Measurements from ENCODE around the gene ZNF384.

ZNF384 gene

DNA sequence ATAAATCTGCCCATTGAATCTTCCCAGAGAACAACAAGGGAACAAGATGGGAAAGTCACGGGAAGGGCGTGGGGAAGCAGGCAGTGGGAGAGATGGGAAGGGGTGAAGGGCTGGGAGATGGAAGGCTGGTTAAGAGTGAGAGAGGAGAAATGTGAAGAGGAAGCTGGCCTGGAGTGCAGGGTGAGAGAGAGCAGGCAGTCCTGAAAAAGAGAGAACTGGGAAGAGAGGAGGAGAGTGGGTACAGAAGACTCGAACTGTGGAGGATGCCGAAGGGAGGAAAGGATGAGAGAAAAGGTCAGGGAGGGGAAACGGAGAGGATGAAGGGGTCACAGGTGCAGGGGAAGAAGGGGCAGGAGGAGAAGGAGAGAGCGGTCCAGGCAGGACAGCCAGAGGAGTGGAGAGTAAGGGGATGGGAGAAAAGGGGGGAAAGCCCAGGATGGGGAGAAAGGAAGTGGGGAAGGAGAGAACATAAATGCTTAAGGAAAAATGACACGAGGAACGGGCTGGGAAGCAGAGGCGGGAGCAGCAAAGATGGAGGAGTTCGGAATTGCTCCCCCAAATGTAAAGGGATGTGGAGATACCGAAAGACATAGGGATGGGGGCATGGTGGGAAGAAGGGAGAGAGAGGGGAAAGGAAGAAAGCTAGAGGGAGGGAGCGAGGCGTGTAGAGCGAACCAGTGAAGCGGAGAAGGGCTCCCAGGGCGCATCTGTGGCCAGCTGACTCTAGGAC lies 10.2 kb upstream of the ZNF384 start:
- no peak for DNase-seq

- DNase-seq, result no peak
Observed at GRCh38 chr12:6698352-6699046, 9.3 kb upstream of the ZNF384 start.

GRCh38 chr12:6697584-6698351 lies 8.6 kb upstream of the ZNF384 start:
- no peak for DNase-seq

DNA sequence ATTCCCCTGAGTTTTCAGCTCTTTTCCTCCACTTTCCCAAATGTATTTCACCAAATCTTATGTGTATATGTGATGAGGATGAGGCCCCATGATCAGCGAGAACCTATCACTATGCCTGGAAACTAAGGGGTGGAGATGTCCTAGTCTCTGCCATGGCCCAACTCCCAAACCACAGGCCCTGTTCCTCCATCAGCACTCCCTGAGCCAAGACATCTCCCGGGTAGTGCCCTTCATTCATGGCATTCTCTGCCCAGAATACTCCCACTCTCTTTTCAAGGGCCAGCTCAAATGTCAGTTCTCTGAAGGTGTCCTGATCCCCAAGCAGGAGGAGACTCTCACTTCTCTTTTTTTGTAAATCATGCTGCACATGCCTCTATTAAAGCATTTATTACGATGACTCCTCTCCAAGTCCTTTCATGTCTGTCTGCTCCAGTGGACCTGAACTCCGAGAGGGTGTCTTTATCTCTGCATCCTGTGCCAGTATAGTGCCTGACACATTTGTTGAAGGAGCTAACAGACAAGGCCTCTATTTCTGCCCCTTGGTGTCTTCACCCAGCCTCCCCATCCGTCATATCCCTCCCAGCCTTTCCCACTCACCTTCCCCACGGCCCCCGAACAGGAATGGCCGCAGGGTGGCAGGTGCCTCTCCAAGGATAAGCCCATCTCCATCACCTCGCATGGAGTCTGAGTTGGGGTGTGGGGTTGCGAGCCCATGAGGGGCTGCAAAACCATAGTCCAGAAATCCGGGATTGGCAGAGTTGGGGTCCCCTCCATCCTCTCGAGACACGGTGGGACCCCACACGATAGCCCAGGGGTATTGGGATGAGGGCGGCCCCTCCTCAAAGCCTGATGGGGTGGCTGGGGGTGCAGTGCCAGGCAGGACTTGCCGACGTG lies 7.8 kb upstream of the ZNF384 start:
- DNase-seq, result no peak

GRCh38 chr12:6695313-6696045 lies 6.3 kb upstream of the ZNF384 start:
- no peak for DNase-seq

- no peak for DNase-seq
Observed at GRCh38 chr12:6694701-6695100, 5.5 kb upstream of the ZNF384 start.

- DNase-seq, result no peak
Observed at GRCh38 chr12:6693832-6694355, 4.7 kb upstream of the ZNF384 start.

- DNase-seq, result no peak
Observed at GRCh38 chr12:6692888-6693287, 3.7 kb upstream of the ZNF384 start.

- DNase-seq, result no peak
Observed at GRCh38 chr12:6691473-6691872, 2.3 kb upstream of the ZNF384 start.

GRCh38 chr12:6688543-6688998 lies 604 bp downstream of the ZNF384 start:
- no peak for DNase-seq

GRCh38 chr12:6685814-6686213 lies 3.4 kb downstream of the ZNF384 start:
- no peak for DNase-seq

- DNase-seq, result peak in 1 of 2 donors; percentile 18
Observed at GRCh38 chr12:6684609-6685008, 4.6 kb downstream of the ZNF384 start.

- DNase-seq, result no peak
Observed at GRCh38 chr12:6676962-6677361, 12.2 kb downstream of the ZNF384 start.

GRCh38 chr12:6672143-6672542 lies 17.0 kb downstream of the ZNF384 start:
- DNase-seq, result no peak

DNA sequence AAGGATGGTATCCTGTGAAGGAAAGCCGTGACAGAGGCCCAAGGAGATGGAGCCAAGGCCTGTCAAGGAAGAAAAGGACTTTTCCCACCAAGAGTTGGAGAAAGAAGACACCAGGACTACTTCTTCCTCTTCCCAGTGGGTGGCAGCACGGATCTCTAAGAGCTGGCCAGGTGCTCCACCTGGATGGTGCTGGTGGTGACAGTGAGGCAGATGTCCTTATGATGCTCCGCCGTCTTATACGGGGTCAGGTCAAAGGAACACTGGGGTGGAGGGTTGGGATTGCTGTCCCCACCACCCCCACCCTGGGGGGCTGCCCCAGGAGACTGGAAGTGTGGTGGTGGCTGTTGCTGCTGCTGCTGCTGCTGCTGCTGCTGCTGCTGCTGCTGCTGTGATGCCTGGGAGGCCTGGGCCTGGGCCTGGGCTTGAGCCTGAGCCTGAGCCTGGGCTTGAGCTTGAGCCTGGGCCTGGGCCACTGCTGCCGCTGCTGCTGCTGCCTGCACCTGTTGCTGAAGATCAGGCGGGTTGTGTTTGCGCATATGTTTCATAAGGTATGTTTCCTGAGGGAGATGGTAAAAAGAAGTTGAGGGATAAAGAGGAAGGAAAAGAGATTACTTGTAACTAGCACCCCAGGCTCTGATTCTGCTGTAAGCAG lies 21.5 kb downstream of the ZNF384 start:
- no peak for DNase-seq

DNA sequence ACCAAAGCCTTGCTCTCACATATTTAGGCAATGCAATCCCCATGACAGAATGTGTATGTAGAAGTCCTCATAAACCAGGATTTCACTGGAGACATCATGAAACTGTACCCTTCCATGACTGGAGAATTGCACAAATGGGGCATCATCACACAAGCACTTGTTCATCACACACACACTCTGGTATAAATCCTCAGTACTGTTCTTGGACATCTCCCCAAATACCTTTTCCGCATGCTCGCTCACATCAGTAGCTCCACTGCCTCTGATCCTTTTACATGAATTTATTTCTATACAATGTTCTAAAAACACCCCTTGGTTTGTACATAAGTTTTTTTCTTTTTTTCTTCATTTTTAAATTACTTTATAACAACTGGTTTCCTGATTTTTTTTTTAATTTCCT lies 23.0 kb downstream of the ZNF384 start:
- DNase-seq, result no peak

DNA sequence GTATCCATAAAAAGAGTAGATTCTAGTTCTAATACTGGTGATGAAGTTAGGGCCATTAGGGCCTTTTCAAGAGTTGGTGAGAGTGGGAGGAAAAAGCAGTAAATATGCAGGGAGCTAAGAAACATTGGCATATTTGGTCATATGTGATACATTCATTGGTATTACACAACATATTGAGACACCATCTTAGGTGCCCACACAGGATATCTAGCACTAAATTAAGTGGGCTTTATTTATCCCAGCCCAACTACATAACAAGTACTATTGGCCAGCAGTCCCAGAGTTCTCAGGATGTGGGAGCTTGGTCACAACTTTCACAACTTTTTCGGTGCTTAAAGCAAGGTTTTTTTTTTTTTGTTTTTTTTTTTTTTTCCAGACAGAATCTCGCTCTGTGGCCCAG lies 24.3 kb downstream of the ZNF384 start:
- no peak for DNase-seq

DNA sequence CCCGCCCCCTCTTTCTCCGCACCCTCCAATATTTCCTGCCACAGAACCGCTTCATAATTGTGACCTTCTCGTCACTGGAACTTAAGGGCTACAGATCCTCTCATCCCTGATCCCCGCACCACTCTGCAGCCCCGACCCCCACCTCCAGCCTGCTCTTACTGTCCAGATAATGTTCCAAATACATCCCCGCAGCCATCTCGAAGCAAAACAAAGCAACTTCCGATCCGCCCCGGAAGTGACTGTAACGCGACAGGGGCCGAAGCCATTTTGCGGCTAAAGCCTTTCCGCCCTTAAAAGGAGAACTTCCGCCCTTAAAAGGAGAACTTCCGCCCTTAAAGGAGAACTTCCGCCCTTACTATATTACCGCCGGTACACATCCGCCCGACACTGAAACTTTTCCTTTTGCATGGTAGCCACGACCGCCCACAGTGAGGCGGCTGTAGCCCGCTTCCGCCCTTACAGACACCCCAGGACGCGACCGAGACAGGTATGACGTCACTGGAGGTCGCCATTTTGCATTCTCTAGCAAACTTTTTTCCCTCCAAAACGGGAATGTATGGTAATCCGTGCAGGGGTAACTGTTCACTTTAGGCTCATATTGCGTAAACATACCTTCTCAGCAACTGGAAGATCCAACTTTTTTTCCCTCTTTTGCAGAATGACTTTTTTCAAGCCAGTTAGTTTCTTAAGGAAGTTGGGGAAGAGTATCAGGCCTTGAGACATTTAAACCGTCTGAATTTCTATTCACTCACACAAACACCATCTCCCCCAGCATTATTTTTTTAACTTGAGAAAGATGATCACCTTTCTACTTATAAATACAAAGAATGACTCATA lies 26.1 kb downstream of the ZNF384 start, which contains the start of gene ING4:
Gene ING4, minus strand, starts transcription at position 214 of the 837 bp plus-strand sequence. Its CDS starts 18 bp downstream, at position 196.
- peak; percentile 95 to 100 for DNase-seq

- no peak for DNase-seq
Observed at GRCh38 chr12:6662602-6662905, 26.6 kb downstream of the ZNF384 start.

GRCh38 chr12:6653987-6654386 lies 35.2 kb downstream of the ZNF384 start:
- no peak for DNase-seq

All from hippocampal formation (tissue), 2 donors.